Measurements from ENCODE around the gene EDA2R.

The EDA2R gene

DNA sequence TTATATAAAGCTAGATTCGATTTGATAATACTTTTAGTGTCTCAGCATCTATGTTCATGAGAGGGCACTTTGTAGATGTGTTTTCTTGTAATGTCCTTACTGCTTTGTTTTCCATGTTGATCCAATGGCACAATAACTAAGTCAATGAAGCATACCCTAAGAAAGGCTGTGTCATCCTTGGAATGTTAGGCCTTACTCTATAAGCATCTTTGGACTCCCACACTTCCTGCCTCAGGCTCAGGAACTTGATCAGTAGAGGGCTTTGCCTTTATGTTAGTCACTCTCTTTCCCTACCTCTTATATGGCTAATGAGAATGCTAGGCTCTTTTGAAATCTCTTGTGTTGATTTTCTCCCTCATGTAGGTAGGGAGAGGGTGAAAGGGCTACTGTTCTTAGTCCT lies 33.2 kb upstream of the EDA2R start:
- no peak for TF ChIP-seq EZH2phosphoT487 (IDR thresholded peaks at IDR 0.05; ENCODE audit: low read depth)
- TF ChIP-seq, protein P1, sequence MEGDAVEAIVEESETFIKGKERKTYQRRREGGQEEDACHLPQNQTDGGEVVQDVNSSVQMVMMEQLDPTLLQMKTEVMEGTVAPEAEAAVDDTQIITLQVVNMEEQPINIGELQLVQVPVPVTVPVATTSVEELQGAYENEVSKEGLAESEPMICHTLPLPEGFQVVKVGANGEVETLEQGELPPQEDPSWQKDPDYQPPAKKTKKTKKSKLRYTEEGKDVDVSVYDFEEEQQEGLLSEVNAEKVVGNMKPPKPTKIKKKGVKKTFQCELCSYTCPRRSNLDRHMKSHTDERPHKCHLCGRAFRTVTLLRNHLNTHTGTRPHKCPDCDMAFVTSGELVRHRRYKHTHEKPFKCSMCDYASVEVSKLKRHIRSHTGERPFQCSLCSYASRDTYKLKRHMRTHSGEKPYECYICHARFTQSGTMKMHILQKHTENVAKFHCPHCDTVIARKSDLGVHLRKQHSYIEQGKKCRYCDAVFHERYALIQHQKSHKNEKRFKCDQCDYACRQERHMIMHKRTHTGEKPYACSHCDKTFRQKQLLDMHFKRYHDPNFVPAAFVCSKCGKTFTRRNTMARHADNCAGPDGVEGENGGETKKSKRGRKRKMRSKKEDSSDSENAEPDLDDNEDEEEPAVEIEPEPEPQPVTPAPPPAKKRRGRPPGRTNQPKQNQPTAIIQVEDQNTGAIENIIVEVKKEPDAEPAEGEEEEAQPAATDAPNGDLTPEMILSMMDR (IDR thresholded peaks at IDR 0.05; ENCODE audit: low read depth, low read length): no peak
- Histone ChIP-seq H3K4me2 (ENCODE audit: low read length) (no peak overlapping the region), H3K79me2 (ENCODE audit: low read length) (no peaks in the 10 kb centered on the region)

DNA sequence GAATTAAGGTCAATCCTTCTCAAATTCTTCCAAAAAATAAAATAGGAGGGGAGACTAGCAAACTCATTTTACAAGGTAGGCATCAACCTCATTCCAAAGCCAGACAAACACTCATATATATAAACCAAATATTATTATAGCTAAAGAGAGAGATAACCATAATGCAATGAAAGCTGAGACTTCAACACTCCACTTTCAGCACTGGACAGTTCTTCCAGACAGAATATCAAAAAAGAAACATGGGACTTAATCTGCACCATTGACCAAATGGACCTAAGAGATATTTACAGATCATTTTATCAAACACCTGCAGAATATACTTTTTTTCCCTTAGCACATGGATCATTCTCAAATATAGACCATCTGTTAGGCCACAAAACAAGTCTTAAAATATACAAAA lies 15.5 kb upstream of the EDA2R start:
- Histone ChIP-seq H3K27me3 (ENCODE audit: low read depth, low read length) (no peaks in the 10 kb centered on the region), H3K9ac (ENCODE audit: low read length) (no peak overlapping the region), H3K27ac (ENCODE audit: low read length) (no peak overlapping the region), H2AFZ (ENCODE audit: low read depth, low read length) (no peak overlapping the region), H3K4me3 (ENCODE audit: low read length) (no peak overlapping the region), H3K4me1 (ENCODE audit: low read length) (no peaks in the 10 kb centered on the region), H3K9me3 (ENCODE audit: insufficient read depth, low read length) (no peaks in the 10 kb centered on the region), H3K4me2 (ENCODE audit: low read length) (no peak overlapping the region), H4K20me1 (ENCODE audit: insufficient read depth, low read length) (no peaks in the 10 kb centered on the region), H3K79me2 (ENCODE audit: low read length) (no peaks in the 10 kb centered on the region), H3K36me3 (replicated peaks; ENCODE audit: low read depth, low read length) (no peaks in the 10 kb centered on the region)
- TF ChIP-seq, protein P1 (IDR thresholded peaks at IDR 0.05; ENCODE audit: low read depth, low read length): no peak
- TF ChIP-seq EZH2phosphoT487 (IDR thresholded peaks at IDR 0.05; ENCODE audit: low read depth): no peak

More for the DNA sequence above, 33.2 kb upstream of the EDA2R start:
- no peak overlapping the region for H3K27ac ChIP-seq (ENCODE audit: low read length)
- no peaks in the 10 kb centered on the region for H3K36me3 ChIP-seq (replicated peaks; ENCODE audit: low read depth, low read length)
- no peaks in the 10 kb centered on the region for H3K4me1 ChIP-seq (ENCODE audit: low read length)
- no peak overlapping the region for H2AFZ ChIP-seq (ENCODE audit: low read depth, low read length)
- no peak overlapping the region for H3K9ac ChIP-seq (ENCODE audit: low read length)
- H3K9me3 ChIP-seq (ENCODE audit: insufficient read depth, low read length): no peaks in the 10 kb centered on the region
- H3K4me3 ChIP-seq (ENCODE audit: low read length): no peak overlapping the region
- H3K27me3 ChIP-seq (ENCODE audit: low read depth, low read length): no peaks in the 10 kb centered on the region
- H4K20me1 ChIP-seq (ENCODE audit: insufficient read depth, low read length): no peaks in the 10 kb centered on the region

DNA sequence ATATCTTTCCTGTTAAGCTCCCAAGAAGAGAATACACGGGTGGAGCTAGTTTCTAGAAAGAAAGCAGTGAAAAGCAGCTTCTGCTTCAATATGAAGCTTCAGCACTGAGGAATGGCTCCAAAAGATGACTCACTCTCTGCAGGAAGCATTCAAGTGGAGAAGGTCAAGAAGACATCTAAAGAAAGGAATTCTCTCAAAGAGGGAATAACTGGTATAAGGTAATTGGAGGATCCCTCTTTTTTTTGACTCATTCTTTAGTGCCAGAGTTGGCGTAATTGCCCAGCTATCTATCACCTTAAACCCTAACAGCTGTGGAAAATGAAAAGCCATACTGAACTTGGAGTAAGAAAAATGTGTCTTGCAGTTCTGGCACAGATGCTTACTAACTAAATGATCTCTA lies 3.5 kb downstream of the EDA2R start:
- H2AFZ ChIP-seq (ENCODE audit: low read depth, low read length): no peak overlapping the region
- no peaks in the 10 kb centered on the region for H3K4me1 ChIP-seq (ENCODE audit: low read length)
- TF ChIP-seq EZH2phosphoT487 (IDR thresholded peaks at IDR 0.05; ENCODE audit: low read depth): no peak
- TF ChIP-seq, protein P1 (IDR thresholded peaks at IDR 0.05; ENCODE audit: low read depth, low read length): no peak
- no peak overlapping the region for H3K4me2 ChIP-seq (ENCODE audit: low read length)
- no peak overlapping the region for H3K27ac ChIP-seq (ENCODE audit: low read length)
- no peaks in the 10 kb centered on the region for H3K9me3 ChIP-seq (ENCODE audit: insufficient read depth, low read length)
- H3K79me2 ChIP-seq (ENCODE audit: low read length): no peaks in the 10 kb centered on the region
- H3K27me3 ChIP-seq (ENCODE audit: low read depth, low read length): no peaks in the 10 kb centered on the region
- no peaks in the 10 kb centered on the region for H3K36me3 ChIP-seq (replicated peaks; ENCODE audit: low read depth, low read length)
- H3K9ac ChIP-seq (ENCODE audit: low read length): no peak overlapping the region
- no peaks in the 10 kb centered on the region for H4K20me1 ChIP-seq (ENCODE audit: insufficient read depth, low read length)
- H3K4me3 ChIP-seq (ENCODE audit: low read length): no peak overlapping the region

DNA sequence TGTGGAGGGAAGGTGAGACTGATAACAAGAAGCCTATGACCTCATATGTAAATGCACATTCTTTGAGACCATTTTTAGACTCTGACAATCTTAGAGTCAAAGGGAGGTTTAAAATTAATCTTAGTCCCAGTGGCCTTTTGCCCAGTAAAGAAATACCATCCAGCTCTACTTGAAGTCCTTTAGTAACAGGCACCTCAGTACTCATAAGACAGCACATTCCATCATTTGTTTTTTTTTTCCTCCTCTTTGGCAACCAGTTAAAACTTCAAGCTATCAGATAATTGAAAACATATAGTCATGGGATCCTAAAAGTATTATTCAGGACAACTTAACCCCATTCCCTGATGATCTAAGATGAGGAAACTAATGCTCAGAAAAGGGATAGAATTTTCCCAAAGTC lies 4.6 kb downstream of the EDA2R start:
- H3K27ac ChIP-seq (ENCODE audit: low read length): no peak overlapping the region
- H3K9me3 ChIP-seq (ENCODE audit: insufficient read depth, low read length): no peaks in the 10 kb centered on the region
- H3K4me2 ChIP-seq (ENCODE audit: low read length): no peak overlapping the region
- no peaks in the 10 kb centered on the region for H3K27me3 ChIP-seq (ENCODE audit: low read depth, low read length)
- no peak overlapping the region for H2AFZ ChIP-seq (ENCODE audit: low read depth, low read length)
- no peaks in the 10 kb centered on the region for H4K20me1 ChIP-seq (ENCODE audit: insufficient read depth, low read length)
- no peak overlapping the region for H3K9ac ChIP-seq (ENCODE audit: low read length)
- H3K36me3 ChIP-seq (replicated peaks; ENCODE audit: low read depth, low read length): no peaks in the 10 kb centered on the region
- H3K4me3 ChIP-seq (ENCODE audit: low read length): no peak overlapping the region
- no peak for TF ChIP-seq EZH2phosphoT487 (IDR thresholded peaks at IDR 0.05; ENCODE audit: low read depth)
- TF ChIP-seq, protein P1 (IDR thresholded peaks at IDR 0.05; ENCODE audit: low read depth, low read length): no peak
- H3K4me1 ChIP-seq (ENCODE audit: low read length): no peaks in the 10 kb centered on the region
- H3K79me2 ChIP-seq (ENCODE audit: low read length): no peaks in the 10 kb centered on the region
